BJ (cell line): ENCODE data around the gene SCART1. TPM values are rescaled to one million over a fixed set of nuclear protein-coding genes. Genes with fewer than 3 reads are reported as not detected.

Experiments
- CTCF ChIA-PET: fragments of 350-600 bp; formaldehyde crosslinking; extraction: SDS; loops from one replicate; lab custom pipeline; 2021; ENCODE audit warnings: antibody characterized with exemption, inconsistent platforms; lab: Yijun Ruan, JAX
- POLR2A ChIA-PET: fragments of 300-600 bp; sonication (Branson Sonifier 250); formaldehyde crosslinking; extraction: SDS; loops from one replicate; lab custom pipeline; 2021; ENCODE audit warnings: antibody characterized with exemption; lab: Charles Lee
- DNase-seq: peaks from one replicate; pipeline ENCODE4 v3.0.0-alpha.2; 2011; ENCODE audit warnings: low read depth
- H3K27me3 ChIP-seq: 2 replicates; pipeline ENCODE4 v1.6.0; 2011; ENCODE audit warnings: low read length; ENCODE audit not compliant: control insufficient read depth, insufficient read depth
- H3K36me3 ChIP-seq: 2 replicates; pipeline ENCODE4 v1.5.1; 2011; ENCODE audit warnings: low read length; ENCODE audit not compliant: control insufficient read depth, insufficient read depth
- H3K4me3 ChIP-seq: 2 replicates; pipeline ENCODE4 v1.5.1; 2011; ENCODE audit warnings: low read depth, mild to moderate bottlenecking, control low read depth, low read length
- CTCF ChIP-seq: IDR thresholded peaks from 2 replicates; pipeline ENCODE4 v1.5.1; 2011; ENCODE audit warnings: low read depth, mild to moderate bottlenecking, control low read depth, inconsistent platforms, low read length, moderate library complexity; ENCODE audit not compliant: insufficient read depth
- polyA plus RNA-seq: library from polyadenylated mRNA; depleted of rRNA; stranded (reverse); fragments of >200 nt; gene quantifications from 2 replicates; pipeline ENCODE4 v1.2.3, GENCODE V29; 2011

SCART1 gene
- polyA plus RNA-seq, 1 experiment = 1.3 TPM

GRCh38 chr10:133420028-133420427 lies 33.7 kb upstream of the SCART1 start:
- no peak for DNase-seq
- CTCF ChIA-PET = interaction anchor here (1.2 to 2.0 kb wide), 2 partner anchors 17 to 19 kb away, joined by 4 to 6 read pairs; no protein-coding TSS in a partner anchor
- Histone ChIP-seq H3K27me3 (no peaks in the 10 kb centered on the region; the same call in 1 of the 2 replicates), H3K36me3 (peaks cover 12% of the 10 kb centered on the region), H3K4me3 (no peak overlapping the region)
- POLR2A ChIA-PET = no interaction called here
- TF ChIP-seq CTCF = no peak

- ChIA-PET POLR2A (no interaction called here), CTCF (interaction anchor here (1.2 to 2.0 kb wide), 2 partner anchors 17 to 18 kb away, joined by 4 to 6 read pairs; no protein-coding TSS in a partner anchor)
- TF ChIP-seq CTCF = no peak
- DNase-seq = no peak
- H3K4me3 ChIP-seq = no peak overlapping the region
- no peaks in the 10 kb centered on the region; the same call in 1 of the 2 replicates for H3K27me3 ChIP-seq
- H3K36me3 ChIP-seq = peaks cover 9% of the 10 kb centered on the region
These were observed 33.2 kb upstream of the SCART1 start for GRCh38 chr10:133420579-133420978.

GRCh38 chr10:133421336-133422222 lies 32.2 kb upstream of the SCART1 start:
- no peak for DNase-seq
- Histone ChIP-seq H3K4me3 (no peak overlapping the region), H3K36me3 (peaks cover 9% of the 10 kb centered on the region), H3K27me3 (no peaks in the 10 kb centered on the region; the same call in 1 of the 2 replicates)
- TF ChIP-seq CTCF = no peak
- ChIA-PET POLR2A (no interaction called here), CTCF (interaction anchor here (1.2 to 2.0 kb wide), 3 partner anchors 16 to 17 kb away, joined by 4 to 6 read pairs (median 6); no protein-coding TSS in a partner anchor)

- no peak for TF ChIP-seq CTCF
- no peak for DNase-seq
- Histone ChIP-seq H3K36me3 (peaks cover 9% of the 10 kb centered on the region), H3K27me3 (no peaks in the 10 kb centered on the region; the same call in 1 of the 2 replicates), H3K4me3 (no peak overlapping the region)
- ChIA-PET POLR2A (no interaction called here), CTCF (interaction anchor here (1.2 kb wide), 1 partner anchor 16 kb away, joined by 6 read pairs; no protein-coding TSS in a partner anchor)
These were observed 31.4 kb upstream of the SCART1 start for GRCh38 chr10:133422223-133422806.
